NCI-H2081 (cell line): ENCODE measurements around the gene KBTBD13.
"Not testable (repeated sequence)": the region's sequence is repeated elsewhere in the genome, so short reads cannot be mapped to it uniquely, and the experiment has no call there.

Source experiments
- DNase-seq, 2 experiments: peaks; one replicate each; lab custom pipeline; 2025; lab: John Stamatoyannopoulos, UW

KBTBD13 gene

GRCh38 chr15:65076486-65077290 is at the start of gene KBTBD13:
Gene KBTBD13 (plus strand): TSS chr15:65076746. CDS start chr15:65076816, 70 bp downstream.
- no peak for DNase-seq

- DNase-seq = no peak
Observed at GRCh38 chr15:65026756-65027155, 49.8 kb upstream of the KBTBD13 start.

- DNase-seq = no peak
Observed at GRCh38 chr15:65027593-65027992, 49.0 kb upstream of the KBTBD13 start.

GRCh38 chr15:65028338-65028737 is 48.2 kb upstream of the KBTBD13 start:
- no peak for DNase-seq

GRCh38 chr15:65028921-65029735 is 47.4 kb upstream of the KBTBD13 start, which contains the start of gene MTFMT:
Gene MTFMT (minus strand): TSS chr15:65029639. CDS start chr15:65029613, 26 bp downstream.
- DNase-seq = peak; percentile 83 to 86

GRCh38 chr15:65029736-65030208 is 46.8 kb upstream of the KBTBD13 start:
- no peak for DNase-seq

GRCh38 chr15:65032801-65033537 is 43.6 kb upstream of the KBTBD13 start:
- no peak for DNase-seq

- peak; percentile 8 to 57 for DNase-seq
Observed at GRCh38 chr15:65033659-65034269, 42.8 kb upstream of the KBTBD13 start.

GRCh38 chr15:65034719-65035118 is 41.8 kb upstream of the KBTBD13 start:
- no peak for DNase-seq

- DNase-seq = no peak
Observed at GRCh38 chr15:65037309-65037708, 39.2 kb upstream of the KBTBD13 start.

- DNase-seq = no peak
Observed at GRCh38 chr15:65038428-65038827, 38.1 kb upstream of the KBTBD13 start.

GRCh38 chr15:65038836-65039235 is 37.7 kb upstream of the KBTBD13 start:
- no peak for DNase-seq

- DNase-seq = no peak
Observed at GRCh38 chr15:65040461-65040860, 36.1 kb upstream of the KBTBD13 start.

GRCh38 chr15:65041787-65042186 is 34.8 kb upstream of the KBTBD13 start:
- no peak for DNase-seq

- no peak for DNase-seq
Observed at GRCh38 chr15:65042776-65043327, 33.7 kb upstream of the KBTBD13 start.

GRCh38 chr15:65044218-65044617 is 32.3 kb upstream of the KBTBD13 start:
- not testable (repeated sequence) for DNase-seq

- DNase-seq = no peak
Observed at GRCh38 chr15:65044724-65045481, 31.6 kb upstream of the KBTBD13 start, which contains the start of gene SLC51B. Gene SLC51B (plus strand): TSS chr15:65045387. CDS start chr15:65050005, 4,618 bp downstream.

- peak in 1 of 2 experiments; percentile 18 for DNase-seq
Observed at GRCh38 chr15:65048241-65048640, 28.3 kb upstream of the KBTBD13 start.

- peak; percentile 97 for DNase-seq
Observed at GRCh38 chr15:65049418-65049840, 27.1 kb upstream of the KBTBD13 start.

GRCh38 chr15:65050270-65050669 is 26.3 kb upstream of the KBTBD13 start:
- no peak for DNase-seq
